T-helper 2 cell (primary cell): ENCODE results near the gene HRAS.
A peak's percentile ranks its signal among the peaks of the same experiment; 100 is the strongest.
"Not testable (repeated sequence)": the region's sequence is repeated elsewhere in the genome, so short reads cannot be mapped to it uniquely, and the experiment has no call there.

Experiments
- DNase-seq, 5 experiments: peaks; one replicate each; pipeline versions ENCODE4 v3.0.0 to v3.0.0-alpha.2; 2012 to 2022

Gene HRAS

DNA sequence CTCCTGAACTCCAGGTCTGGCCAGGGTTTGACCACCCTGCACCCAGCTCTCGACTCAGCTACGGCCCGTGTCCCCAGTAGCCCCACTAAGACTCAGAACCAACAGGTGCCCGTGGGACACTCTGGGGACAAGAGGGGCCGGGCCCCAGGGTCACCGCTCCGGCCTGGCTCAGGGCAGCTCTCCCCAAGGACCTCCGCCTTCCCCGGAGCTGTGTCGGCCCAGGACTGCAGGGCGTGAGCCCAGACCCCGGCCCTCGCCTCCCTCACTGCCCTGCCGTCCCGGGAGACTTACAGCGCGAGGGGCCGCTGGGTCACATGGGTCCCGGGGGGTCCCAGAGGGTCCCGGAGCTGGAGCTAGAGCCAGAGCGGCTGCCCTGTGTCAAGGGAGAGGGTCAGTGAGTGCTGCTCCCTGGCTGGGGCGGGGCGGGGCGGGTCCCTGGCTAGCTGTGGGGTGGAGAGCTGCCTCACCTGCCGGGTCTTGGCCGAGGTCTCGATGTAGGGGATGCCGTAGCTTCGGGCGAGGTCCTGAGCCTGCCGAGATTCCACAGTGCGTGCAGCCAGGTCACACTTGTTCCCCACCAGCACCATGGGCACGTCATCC, 2.3 kb downstream of the HRAS start:
- DNase-seq, result no peak

GRCh38 chr11:532527-532985, 2.8 kb downstream of the HRAS start:
- DNase-seq, result no peak

GRCh38 chr11:531919-532526, 3.4 kb downstream of the HRAS start:
- DNase-seq, result no peak

GRCh38 chr11:530960-531831, 4.2 kb downstream of the HRAS start:
- no peak for DNase-seq

DNA sequence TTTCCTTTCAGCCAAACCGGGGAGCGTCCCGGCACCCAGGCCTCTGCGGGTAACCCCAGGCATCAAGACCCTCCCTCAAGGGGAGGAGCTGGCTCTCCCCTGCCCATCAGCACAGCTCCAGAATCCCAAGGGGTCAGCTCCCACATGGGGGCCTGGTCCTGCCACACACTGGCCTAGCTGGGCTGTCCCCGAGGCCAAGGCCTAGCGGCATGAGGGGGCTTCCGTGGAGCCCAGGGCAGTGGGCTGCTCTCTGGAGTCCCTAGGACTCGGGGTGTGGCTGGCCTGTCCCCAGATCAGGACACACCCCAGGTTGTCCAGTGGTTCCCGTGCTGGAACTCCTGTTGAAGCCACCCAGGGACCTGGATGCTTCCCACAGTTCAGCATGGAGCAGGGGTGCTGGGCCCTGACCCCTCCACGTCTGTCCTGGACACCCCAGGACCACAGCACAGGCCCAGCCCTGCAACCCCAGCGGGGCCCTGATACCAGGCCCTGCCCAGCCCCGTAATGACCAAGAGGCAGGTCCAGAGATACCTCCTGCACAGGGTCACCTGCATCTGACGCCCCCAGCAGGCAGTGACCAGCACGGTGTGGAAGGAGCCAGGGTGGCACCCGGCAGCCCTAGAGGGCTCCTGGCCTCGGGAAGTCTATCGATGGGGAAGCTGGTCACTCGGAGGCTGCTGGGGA, 5.5 kb downstream of the HRAS start:
- no peak for DNase-seq

DNA sequence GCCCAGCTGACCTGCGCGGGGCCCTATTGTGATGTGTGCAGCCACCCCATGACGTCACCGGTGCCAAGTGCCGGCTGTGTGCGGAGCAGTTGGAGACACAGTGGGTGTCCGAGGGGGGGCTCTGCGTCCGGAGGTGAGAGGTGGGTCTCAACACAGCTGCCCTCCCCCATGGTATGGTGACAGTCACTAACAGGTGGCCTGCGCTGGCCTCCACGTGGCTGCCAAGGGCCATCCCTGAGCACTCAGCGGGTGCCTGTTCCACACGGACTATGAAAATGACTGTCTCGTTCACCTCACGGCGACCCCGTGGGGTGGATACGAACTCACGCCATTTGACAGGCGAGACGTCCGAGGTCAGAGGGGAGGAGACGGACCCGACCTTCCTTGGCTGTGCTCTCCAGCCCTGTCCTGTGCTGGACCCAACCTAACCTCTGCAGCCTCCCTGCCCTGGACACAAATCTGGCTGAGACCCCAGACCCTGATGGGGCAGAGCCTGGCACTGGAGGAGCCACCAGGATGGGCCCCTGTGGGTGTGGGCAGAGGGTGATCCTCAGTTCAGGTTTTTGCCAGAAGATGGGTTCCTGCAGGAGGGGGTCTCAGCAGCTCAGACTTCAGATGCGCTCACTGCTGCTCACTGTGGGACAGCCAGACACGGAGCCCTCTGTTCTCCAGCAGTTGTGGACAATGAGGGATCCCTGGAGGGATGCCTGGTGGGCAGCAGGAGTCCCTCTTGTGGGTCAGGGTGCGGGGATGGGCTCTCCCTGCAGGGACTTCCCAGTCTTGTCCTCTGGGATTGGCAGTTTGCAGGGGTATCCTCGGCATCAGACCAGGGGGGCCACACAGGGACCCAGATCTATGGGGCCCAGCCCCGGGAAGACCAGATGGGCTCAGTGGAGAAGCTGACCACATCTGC, 6.3 kb downstream of the HRAS start:
- DNase-seq, result no peak

DNA sequence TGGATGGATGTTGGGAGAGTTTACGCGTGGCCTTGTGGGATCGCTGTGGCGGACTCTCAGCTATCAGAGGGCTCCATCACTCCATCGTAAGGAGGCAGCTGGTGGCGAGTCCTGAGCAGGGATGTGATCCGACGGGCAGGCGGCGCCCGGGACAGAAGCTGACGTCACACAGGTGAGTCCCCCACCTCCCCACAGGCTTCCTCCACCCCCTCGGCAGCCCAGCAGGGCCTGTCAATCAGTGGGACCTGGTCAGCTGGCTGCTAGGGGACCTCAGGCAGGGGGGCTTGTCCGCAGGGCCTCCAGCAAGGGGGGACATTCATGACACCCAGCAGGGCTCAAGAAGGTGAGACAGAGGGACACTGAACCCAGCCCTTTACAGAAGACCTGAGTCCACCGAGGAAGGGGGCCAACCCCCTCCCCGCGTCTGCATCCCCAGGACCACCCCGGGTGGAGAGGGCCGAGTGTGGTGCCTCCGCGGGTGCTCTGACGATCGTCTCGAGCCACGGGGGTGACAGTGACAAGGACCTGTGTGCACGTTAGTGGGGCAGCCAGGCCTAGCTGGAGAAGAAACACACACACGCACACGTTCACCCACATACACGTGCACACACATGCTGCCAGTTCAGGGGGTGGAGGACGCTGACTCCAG, 7.1 kb downstream of the HRAS start:
- no peak for DNase-seq

- no peak for DNase-seq
Measured at GRCh38 chr11:526192-526591, 9.2 kb downstream of the HRAS start.

GRCh38 chr11:521177-521688, 14.1 kb downstream of the HRAS start:
- DNase-seq, result no peak

- no peak for DNase-seq
Measured at GRCh38 chr11:520428-521176, 14.8 kb downstream of the HRAS start.

DNA sequence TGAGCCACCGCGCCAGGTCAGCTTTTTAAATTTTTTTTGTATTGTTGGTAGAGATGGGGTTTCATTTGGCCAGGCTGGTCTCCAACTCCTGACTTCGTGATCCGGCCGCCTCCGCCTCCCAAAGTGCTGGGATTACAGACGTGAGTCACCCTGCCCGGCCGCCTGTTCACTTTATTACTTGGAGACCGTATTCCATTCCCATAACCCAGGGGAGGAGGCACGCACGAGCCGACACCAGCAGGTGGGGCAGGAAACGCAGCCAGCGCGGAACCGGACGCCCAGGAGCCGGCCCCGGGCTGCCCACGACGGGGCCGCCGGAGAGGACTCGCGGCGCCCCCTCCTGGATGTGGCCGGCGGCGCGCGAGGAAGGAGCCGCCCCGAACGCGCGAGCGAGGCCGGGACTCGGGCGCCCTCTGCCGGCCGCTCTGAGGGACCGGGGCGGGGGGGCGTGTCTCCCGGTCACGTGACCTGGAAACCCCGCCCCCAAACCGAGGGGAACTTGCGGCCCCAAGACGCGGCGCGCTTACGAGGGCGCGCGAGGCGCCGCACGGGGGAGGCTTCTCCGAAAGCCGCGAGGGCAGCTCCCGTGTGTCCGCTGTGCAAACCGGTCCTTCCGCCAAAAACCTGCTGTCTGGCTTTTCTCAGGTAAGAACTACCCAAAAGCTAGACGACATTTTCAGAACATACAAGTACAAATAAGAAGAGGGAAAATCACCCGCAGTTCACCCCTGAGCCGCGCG, 16.7 kb downstream of the HRAS start:
- peak; percentile 69 to 91 (median 81) for DNase-seq

DNA sequence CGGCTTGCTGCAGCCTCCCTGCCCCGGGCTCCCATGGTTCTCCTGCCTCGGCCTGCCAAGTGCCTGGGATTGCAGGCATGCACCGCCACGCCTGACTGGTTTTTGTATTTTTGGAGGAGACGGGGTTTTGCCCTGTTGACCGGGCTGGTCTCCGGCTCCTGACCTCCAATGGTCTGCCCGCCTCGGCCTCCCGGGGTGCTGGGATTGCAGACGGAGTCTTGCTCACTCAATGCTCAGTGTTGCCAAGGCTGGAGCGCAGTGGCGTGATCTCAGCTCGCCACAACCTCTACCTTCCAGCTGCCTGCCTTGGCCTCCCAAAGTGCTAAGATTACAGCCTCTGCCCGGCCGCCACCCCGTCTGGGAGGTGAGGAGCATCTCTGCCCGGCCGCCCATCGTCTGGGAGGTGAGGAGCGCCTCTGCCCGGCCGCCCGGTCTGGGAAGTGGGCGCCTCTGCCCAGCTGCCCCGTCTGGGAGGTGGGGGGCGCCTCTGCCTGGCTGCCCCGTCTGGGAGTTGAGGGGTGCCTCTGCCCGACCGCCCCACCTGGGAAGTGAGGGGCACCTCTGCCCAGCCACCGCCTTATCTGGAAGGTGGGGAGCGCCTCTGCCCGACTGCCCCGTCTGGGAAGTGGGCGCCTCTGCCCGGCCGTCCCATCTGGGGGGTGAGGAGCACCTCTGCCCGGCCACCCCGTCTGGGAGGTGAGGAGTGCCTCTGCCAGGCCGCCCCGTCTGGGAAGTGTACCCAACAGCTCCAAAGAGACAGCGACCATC, 18.3 kb downstream of the HRAS start:
- DNase-seq, result not testable (repeated sequence)

DNA sequence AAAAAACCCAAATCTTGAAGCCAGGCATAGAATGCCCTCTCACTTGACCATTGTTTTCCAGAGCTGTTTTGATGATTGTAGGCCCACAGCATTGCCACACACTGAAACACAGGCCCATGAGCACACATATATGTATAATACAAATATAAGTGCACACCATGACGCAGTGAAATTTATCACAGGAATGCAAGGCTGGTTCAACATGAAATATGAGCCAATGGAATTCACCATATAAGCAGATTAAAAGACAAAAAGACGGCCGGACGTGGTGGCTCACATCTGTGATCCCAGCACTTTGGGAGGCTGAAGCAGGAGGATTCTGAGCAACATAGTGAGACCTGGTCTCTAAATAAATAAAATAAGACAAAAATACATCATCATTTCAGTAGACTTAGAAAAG, 19.0 kb downstream of the HRAS start:
- no peak for DNase-seq

DNA sequence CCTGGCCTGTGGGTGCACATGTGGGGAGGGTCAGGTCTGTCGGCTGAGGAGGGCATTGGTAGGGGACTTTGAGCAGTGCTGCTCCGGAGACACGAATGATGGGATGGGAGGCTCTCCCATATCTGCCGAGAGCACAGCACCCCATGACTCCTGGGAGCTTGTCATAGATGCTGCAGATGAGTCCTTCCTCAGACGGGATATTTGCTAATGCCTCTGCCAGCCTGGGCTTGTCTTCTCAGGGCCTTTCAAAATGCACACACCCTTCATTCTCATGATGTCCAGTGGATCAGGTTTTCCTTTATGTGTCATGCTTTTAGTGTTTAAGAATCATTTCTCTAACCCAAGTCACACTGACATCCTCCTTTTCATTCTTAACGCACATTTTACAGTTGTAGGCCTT, 20.2 kb downstream of the HRAS start:
- no peak for DNase-seq

- DNase-seq, result no peak
Measured at GRCh38 chr11:514606-515005, 20.8 kb downstream of the HRAS start.

GRCh38 chr11:512761-513595, 22.4 kb downstream of the HRAS start:
- no peak for DNase-seq

GRCh38 chr11:508956-509355, 26.4 kb downstream of the HRAS start:
- no peak for DNase-seq
